HEK293 (cell line): ENCODE results near the gene NAALADL2.

Experiments used
- CTCF ChIP-seq: fragments of 450-650 bp; formaldehyde crosslinking; IDR thresholded peaks from 2 replicates; pipeline ENCODE4 v1.5.1; 2016; ENCODE audit warnings: missing biosample characterization, missing genetic modification characterization
- ZNF148 ChIP-seq: fragments of 450-650 bp; formaldehyde crosslinking; IDR thresholded peaks from 2 replicates; pipeline ENCODE4 v1.5.0; 2017; ENCODE audit warnings: missing biosample characterization, missing genetic modification characterization, borderline replicate concordance
- ZNF398 ChIP-seq: fragments of 450-650 bp; formaldehyde crosslinking; IDR thresholded peaks from 2 replicates; pipeline ENCODE4 v1.5.1; 2017; ENCODE audit warnings: missing biosample characterization, missing genetic modification characterization

GRCh38 chr3:174973465-174973864 is 114.3 kb downstream of the NAALADL2 start:
- no peak for TF ChIP-seq CTCF
- TF ChIP-seq ZNF398 (tag by site-specific recombination), result no peak
- TF ChIP-seq ZNF148 (tag by site-specific recombination), result no peak
